ENCODE measurements around the gene ZBTB7B.

The ZBTB7B gene

DNA sequence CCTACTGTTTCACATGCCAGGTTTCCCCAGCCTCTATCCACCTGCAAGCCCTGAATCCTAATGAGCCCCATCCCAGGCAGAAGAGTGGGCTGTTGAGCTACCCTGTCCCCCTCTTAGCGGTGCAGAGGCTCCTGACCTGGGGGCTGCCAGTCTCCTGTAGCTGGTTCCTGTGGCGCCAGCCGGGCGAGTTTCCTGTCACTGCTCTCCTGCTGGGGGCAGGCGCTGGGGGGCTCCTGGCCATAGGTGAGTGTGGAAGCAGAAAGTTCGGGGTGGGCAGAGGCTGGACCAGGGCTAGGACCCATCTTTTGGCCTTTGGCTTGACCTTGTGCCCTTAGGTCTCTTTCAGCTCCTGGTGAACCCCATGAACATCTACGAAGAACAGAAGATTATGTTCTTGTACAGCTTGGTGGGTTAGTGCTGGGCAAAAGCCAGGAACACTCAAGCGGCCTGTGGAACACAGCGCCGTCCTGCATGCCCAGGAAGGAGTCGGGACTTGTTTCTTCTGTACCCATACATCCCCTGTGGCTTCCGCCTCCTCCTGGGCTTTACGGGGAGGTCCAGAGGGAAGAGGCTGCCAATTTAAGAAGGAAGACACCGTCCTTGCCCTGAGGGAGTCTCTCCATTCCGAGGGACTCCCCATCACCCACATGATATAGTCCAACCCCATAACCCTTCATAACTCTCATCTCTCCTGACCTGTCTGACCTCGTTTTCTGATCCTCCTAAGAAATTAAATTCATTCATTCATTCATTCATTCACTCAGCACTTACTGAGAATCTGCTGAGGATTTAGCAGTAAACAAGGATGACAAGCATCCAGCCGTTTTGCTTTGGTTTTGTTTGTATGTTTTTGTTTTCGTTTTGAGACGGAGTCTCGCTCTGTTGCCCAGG is 32.0 kb downstream of the ZBTB7B start:
- no peak for DNase-seq (ENCODE audit: low read depth in 1 of 2, low spot score in 1 of 2)

DNA sequence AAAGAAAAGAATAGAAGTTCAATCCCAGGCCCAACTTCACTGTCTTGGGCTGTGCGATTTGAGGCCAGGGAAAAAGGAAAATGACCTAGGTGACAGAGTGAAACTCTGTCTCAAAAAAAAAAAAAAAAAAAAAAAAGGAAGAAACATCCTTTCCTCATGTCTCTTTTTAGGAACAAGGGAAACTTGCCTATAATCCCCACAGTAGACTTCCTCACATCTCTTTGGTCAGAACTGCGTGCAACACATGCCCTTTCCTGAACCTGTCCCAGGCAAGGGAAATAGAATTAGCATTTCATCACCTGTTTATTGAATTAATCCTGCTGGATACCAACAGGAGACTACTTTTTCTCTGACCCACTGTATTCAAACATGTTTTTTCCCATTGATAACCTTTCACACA is 33.3 kb downstream of the ZBTB7B start:
- DNase-seq (ENCODE audit: low read depth in 1 of 2, low spot score in 1 of 2), result no peak

DNA sequence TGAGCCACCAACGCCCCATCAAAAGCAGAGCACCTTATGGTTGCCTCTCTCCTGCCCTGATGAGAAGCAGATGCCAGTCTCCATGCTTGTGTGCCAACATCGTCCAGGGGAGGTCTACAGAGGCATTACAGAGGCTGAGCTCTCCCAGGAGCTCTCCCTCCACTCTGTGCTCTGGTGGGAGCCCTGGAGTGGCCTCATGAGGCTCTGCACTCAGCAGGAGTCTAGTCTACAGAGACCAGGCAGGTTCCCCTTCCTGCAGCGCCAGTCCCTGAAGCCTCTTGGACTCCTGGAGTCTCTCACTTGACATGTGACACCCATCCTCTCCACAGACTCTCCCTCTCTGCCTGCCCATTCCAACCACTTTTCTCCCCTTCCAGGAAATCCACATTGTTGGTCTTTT is 34.4 kb downstream of the ZBTB7B start:
- no peak for DNase-seq (ENCODE audit: low read depth in 1 of 2, low spot score in 1 of 2)

DNA sequence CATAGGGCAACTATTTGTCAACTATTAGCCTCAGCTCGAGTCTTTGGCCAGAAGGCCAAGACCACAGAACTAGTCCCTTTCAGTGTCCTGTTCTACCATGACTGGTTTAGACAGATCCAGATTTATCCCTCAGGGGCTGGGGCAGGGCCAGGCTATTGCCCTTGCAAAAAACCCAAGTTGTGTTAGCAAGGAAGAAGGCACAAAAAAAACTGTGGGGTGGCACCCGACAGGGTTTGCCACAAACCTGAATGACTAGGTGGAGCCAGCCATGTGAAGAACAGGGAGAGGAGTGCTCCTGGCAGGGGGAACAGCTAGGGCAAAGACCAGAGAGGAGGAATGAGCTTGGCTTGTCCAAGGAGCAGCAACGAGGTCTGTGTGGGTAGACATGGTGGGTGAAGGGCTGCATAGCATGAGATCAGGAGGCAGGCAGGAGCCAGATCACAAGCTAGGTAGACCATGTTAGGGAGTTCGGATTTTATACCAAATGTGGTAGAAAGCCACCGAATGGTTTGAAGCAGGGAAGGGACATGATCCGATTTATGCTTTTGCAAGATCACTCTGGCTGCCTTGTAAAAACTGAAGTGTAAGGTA is 35.3 kb downstream of the ZBTB7B start:
- no peak for DNase-seq (ENCODE audit: low read depth in 1 of 2, low spot score in 1 of 2)

DNA sequence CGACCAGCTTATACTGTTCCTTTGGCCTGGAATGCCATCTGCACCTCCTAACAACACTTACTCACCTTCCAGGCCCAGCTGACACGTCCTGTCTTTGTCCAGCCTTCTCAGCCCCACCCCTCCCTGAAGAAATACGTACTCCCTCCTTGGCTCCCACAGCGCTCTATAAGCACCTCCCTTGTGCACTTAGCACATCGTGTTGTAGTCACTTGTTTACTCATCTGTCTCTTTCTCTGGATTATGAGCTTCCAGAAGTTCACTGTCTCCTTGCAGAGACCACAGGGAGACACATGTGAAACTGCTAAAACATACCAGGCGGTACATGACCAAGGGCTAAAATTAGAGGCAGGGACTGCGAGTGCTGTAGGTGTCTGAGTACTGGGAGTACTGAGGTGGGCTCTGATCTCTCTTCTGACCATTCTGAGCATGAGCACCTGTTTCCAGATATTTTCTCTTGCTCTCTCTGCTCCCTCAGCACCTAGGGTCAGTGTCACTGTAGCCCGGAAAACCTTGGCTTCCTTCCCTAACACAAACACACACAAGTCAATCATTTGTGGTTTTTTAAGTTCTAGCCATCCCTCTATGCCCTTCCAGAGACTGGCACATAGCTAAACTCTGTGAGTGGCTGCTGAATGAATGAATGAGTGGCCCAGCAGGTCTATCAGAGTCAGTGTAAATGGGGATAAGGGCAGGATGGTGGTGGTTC is 36.2 kb downstream of the ZBTB7B start:
- DNase-seq (ENCODE audit: low read depth in 1 of 2, low spot score in 1 of 2), result no peak

DNA sequence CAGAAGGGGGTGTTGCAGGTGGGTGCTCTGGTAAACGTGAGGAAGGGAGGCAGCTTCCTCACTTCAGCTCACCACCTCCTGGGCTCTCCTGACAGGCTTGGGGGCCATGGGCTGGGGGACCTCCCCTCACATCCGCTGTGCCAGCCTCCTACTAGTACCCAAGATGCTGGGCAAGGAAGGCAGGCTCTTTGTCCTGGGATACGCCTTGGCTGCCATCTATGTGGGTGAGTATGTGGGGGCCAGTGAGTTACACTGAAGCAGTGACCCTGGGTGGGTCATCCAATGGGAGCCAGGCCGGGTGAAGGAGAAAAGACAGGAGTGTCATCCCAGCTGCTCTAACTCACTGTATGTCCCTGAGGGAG is 36.7 kb downstream of the ZBTB7B start:
- DNase-seq (ENCODE audit: low read depth in 1 of 2, low spot score in 1 of 2), result no peak

DNA sequence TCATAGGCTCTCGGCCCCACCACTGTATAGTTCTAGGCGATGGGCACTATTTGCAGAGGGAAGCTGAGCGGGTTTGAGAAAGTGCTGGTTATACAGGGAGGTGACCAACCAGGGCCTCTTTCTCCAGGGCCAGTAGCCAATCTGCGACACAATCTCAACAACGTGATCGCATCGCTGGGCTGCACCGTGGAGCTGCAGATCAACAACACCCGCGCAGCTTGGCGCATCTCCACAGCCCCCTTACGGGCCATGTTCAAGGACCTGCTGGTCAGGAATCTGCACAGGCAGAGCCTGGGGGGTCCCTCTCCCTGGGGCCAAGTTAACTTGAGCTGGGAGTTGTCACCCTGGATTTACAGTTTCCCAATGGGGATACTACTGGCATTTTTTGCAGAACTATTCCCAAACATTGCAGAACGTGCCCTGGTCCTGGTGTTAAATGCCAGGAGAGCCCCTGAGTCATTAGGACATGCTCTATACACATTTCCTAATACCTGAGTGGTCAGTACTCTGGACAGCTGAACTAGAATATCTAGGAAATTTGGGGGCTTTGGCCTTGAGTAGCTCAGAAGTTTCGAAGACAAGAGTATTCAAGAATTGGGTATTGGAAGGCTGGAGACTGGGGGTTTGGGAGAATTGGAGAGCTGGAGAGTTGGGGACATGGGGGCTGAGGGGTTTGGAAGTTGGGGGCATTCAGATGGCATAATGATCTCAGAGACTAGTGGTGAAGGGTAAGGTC is 37.9 kb downstream of the ZBTB7B start:
- no peak for DNase-seq (ENCODE audit: low read depth in 1 of 2, low spot score in 1 of 2)

DNA sequence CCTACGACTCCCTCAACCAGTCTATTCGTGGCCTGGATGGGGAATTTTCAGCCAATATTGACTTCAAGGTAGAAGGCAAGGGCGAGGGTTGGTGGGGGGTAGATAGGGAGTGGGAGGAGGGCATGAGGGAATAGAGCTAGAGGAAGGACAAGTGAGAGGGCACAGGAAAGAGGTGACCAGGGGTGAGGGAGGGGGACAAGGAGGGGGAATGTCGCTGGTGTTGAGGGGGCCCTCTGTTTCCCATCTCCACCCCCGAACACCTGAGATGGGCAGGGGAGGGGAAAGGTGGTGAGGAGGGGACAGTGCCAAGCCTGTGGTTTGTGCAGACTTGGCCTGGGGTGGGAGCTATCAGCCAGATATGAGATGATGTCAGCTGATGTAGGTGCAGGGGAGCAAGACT is 40.2 kb downstream of the ZBTB7B start:
- no peak for DNase-seq (ENCODE audit: low read depth in 1 of 2, low spot score in 1 of 2)

DNA sequence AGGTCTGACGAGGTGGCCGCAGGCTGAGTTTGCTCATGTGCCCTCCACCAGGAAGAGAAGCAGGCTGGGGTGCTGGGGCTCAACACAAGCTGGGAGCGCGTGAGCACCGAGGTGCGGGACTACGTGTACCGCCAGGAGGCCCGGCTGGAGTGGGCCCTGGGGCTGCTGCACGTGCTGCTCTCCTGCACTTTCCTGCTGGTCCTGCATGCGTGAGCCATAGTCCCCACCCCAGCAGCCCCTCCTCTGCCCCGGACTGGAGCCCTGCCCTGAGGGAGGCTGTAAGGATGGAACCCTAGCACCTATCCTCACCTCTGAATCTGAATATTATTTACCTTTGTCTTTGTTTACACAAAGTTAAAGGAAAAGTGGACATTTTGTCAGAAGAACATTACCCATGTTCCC is 40.7 kb downstream of the ZBTB7B start:
- DNase-seq (ENCODE audit: low read depth in 1 of 2, low spot score in 1 of 2), result no peak

DNA sequence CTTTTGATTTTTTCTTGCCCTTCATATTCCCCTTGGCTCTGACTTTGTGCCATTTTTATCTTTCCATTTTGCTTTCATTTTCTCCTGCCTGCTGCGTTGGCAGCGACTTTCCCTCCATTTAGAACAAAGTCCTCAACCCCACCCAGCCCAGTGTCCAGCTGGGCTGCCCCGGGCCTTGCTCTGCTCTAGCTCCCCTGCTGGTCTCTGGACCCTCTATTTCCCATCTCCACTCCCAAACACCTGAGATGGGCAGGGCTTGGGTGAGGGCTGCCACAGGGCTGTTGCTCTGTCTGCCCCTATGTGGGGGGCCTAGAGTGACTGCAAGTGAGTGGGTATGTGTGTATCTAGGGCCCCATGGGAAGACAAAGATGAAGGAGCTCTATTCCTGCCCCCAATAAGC is 41.2 kb downstream of the ZBTB7B start:
- no peak for DNase-seq (ENCODE audit: low read depth in 1 of 2, low spot score in 1 of 2)

DNA sequence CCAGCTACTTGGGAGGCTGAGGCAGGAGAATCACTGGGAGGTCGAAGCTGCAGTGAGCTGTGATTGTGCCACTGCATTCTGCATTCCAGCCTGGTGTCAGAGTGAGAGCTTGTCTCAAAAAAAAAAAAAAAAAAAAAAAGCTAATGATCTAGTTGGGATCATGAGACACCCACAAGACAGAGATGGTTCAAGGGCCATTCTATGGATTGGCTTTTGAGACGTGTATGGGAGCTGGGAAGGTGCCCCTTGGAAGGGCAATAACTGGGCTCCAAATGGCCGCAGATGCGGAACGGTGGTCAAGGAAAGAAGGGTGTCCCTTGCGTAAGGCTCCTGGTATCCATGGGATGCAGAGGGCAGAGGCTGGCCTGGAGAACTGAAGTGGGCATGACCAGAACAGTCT is 41.8 kb downstream of the ZBTB7B start:
- DNase-seq (ENCODE audit: low read depth in 1 of 2, low spot score in 1 of 2), result no peak

DNA sequence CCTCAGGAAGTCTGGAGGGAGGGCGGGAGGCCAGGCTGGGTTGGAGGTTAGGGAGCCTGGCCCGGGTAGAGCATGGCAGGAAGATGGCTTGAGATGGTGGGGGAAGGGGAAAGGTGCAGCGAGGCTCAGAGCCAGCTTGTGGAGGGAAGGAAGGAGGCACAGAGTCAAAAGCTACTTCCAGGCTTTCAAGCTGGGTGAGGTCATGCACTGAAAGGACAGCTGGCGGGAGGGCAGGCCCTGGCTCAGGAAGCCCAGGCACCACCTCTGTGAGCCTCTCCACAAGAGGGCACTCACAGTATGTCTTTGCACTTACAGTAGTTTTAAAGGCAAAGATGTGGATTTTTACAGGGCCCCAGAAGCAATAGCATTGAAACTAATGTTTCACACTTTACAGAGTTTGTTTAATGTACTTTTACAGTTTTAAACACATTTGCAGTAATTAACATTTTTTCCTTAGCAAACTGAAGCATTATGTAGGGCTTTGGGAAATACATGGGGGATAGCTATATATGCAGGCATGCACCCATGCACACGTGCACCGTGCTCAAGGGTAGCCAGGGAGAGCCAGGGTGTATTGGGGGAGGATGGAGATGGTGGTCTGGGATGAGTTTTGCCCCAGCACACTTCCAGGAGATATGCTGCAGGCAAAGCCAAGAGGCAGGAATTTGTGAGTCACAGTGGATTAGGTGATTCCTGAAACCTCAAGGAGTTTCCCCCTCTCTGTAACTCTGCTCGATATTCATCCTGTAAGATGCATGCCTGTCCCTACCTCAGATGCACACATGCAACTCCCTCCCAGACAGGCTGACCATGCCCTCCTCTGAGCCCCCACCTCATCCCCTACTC is 42.4 kb downstream of the ZBTB7B start:
- DNase-seq (ENCODE audit: low read depth in 1 of 2, low spot score in 1 of 2), result peak in 1 of 2 donors; percentile 20

DNA sequence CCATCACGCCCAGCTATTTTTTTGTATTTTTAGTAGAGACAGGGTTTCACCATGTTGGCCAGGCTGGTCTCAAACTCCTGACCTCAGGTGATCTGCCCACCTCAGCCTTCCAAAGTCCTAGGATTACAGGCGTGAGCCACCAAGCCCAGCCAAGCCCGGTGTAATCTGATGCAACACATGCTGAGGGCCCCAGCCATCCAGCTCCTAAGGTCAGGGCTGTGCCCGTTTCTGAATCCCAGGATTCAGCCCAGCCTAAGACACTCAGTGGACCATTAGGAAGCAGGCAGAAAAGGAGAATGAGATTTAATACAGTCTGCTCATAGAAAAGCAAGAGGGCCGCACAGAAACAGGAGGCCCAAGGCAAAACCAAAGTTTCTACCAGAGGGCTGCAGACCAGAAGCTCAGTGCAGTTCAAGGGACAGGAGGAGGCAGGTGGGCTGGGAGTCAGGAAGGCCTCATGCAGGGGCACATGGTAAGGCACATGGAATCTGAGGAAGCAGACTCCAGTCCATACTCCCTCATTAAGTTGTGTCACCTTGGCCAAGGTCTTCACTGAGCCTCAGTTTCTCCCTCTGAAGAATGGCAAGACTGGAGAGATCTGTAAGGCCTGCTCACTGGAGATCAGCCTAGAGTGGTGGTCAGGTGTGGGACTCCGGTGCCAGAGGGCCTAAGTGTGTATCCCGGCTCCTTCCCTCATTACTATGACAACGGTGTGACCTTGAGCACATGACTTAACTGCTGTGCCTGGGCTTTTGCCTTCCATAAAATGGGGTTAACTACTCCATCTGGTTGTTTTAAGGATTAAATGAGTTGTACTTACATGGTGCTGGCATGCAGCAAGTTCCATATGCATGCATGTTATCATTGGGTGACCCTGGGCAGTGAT is 46.1 kb downstream of the ZBTB7B start:
- DNase-seq (ENCODE audit: low read depth in 1 of 2, low spot score in 1 of 2), result no peak

DNA sequence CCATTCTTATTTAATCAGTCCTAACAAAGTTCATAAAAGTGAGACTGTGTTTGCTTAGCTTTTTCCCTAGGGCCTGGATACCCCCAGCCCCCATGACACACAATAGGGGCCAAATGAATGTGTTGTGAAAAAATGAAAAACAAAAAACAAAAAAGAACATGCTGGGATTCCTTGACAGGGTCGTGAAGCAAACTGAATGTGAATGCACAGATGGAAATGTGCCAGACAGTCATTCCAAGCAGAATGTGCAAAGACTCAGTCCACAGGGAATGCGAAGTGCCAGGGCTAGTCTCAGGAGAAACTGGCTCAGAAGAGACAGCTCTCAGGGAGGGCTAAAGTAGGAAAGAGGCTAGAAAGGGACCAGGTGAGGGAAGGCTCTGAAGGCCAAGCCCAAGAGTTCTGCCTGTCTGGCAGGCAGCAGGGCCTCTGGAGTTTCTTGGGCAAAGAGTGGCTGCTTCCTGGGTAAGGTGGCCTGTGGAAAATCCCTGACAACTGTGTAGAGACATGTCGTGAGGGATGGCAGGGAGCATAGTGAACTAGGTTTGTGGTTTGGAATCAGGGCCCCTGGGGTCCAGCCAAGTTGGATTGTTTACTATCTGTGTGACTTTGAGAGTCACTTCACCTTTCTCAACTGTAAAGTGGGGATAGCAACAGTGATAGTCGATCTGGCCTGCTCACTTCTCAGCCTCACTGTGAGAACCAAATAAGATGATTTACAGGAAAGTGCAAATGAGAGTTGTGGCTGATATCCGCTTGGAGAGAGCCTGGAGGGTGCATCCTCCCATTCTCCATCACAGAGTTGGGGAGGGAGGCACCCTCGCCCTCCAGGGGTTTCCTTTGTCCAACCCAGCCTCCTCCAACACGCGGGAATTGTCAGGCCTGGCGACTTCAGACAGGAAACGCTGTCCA is 47.3 kb downstream of the ZBTB7B start:
- no peak for DNase-seq (ENCODE audit: low read depth in 1 of 2, low spot score in 1 of 2)

DNA sequence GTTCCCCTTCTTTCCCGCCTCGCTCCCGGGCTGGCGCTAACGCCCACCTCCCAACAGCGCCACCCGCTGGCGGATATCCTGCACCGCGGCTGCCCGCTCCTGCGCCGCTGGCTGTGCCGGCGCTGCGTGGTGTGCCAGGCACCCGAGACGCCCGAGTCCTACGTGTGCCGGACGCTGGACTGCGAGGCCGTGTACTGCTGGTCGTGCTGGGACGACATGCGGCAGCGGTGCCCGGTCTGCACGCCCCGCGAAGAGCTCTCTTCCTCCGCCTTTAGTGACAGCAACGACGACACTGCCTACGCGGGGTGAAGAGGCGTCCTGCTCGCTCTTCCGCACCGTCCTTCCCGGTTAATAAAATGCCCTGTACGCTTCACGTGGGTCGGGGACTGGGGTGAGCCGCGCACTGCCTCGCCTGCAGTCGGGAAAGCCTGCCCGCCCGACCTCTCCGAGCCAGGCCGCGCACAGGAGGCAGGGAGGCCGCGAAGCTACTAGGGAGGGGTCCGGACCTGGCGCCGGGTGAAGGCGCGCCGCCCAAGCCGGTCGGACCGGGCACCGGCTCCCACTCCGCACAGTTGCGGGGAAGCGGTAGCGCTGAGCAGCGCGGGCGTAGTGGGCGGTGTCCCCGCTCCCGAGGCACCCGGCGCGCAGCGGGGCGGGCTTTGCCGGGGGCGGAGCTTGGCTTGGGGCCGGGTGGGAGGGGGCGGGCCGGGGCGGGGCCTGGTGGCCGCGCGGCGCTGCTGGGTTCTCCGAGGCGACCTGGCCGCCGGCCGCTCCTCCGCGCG is 48.1 kb downstream of the ZBTB7B start, which contains the start of gene ADAM15:
ADAM15 (plus strand) TSS at position 757 of the 782 bp plus-strand sequence. CDS start 71 bp downstream, outside the sequence.
- DNase-seq (ENCODE audit: low read depth in 1 of 2, low spot score in 1 of 2), result peak; percentile 62 to 72

DNA sequence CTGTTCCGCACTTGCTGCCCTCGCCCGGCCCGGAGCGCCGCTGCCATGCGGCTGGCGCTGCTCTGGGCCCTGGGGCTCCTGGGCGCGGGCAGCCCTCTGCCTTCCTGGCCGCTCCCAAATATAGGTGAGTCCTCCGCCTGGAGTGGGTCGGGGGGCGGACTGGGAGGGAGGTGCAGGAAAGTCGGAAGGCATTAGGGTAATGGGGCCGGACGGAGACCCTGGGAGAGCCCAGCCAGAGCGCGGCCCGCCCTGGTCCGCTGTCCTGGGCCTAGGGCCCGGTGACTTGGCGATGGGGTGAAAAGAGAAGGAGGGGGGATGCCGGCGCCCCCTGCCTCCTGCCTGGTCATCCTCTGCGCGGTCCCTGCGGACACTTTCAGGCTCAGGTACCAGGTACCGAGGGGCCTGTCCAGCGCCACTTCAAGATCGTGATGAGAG is 48.8 kb downstream of the ZBTB7B start:
- DNase-seq (ENCODE audit: low read depth in 1 of 2, low spot score in 1 of 2), result no peak

DNA sequence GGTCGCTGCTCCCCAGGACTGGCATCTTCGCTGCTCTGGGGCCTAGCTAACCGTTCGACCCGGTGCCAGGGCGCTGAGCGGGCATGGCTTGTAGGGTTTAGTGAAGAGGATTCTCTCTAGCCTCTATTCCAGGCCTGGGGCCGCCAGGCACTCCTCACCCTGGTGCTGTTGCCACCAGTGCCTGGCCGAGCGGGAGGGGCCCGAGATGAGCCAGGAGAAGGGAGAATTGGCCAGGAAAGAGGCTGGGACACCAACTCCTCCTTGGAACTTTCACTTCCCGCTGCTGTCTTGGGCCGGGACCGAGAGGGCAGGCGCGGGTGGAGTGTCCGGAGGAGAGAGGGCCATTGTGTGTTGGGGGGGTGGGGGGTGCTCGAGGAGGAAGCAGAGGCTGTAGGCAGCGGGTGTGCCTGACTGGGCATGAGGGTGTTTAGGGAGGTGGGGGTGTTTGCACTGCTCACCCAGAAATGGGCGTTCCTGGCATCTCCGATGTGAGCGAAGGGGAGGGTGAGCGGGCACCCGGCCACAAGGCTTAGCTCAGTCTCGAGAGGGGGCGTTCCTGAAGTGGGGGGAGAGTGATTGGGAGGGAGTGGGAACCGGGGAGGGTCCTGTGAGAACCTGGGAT is 49.3 kb downstream of the ZBTB7B start:
- DNase-seq (ENCODE audit: low read depth in 1 of 2, low spot score in 1 of 2), result peak in 1 of 2 donors; percentile 20
